Suprapubic skin (tissue), 3 donors: ENCODE data around the gene SLC27A6.
"Not testable (repeated sequence)": the region's sequence is repeated elsewhere in the genome, so short reads cannot be mapped to it uniquely, and the experiment has no call there.

Experiments used
- CTCF ChIP-seq, 2 donors: fragments of 200-600 bp in 1 of 2; fragments of 450-650 bp in 1 of 2; sonication (generic) in 1 of 2; IDR thresholded peaks; one replicate each; pipeline ENCODE4 v1.5.1; 2016 to 2019; ENCODE audit warnings: antibody characterized with exemption in 2 of 2, mild to moderate bottlenecking in 1 of 2, moderate library complexity in 1 of 2
- EP300 ChIP-seq: sonication (generic); formaldehyde crosslinking; IDR thresholded peaks from one replicate; pipeline ENCODE4 v1.6.1; 2017; ENCODE audit warnings: antibody characterized with exemption
- POLR2A ChIP-seq, 2 donors: fragments of 450-650 bp; IDR thresholded peaks; one replicate each; pipeline ENCODE4 v1.6.1; 2017; ENCODE audit warnings: antibody characterized with exemption in 2 of 2, mild to moderate bottlenecking in 2 of 2, moderate library complexity in 2 of 2

GRCh38 chr5:128951301-128951700 lies 14.0 kb upstream of the SLC27A6 start:
- not testable (repeated sequence) for TF ChIP-seq EP300; POLR2A (IDR thresholded peaks at IDR 0.05); CTCF (IDR thresholded peaks at IDR 0.05)
